A673 (cell line): ENCODE measurements around the gene NOC3L. TPM values are rescaled to one million over a fixed set of nuclear protein-coding genes. Genes with fewer than 3 reads are reported as not detected.
A peak's percentile ranks its signal among the peaks of the same experiment; 100 is the strongest.

ENCODE experiments used
- BruUV-seq: library from RNA; stranded (reverse); fragments of 400-500 nt; replicated peaks from 2 replicates; lab custom pipeline; 2021; lab: Mats Ljungman, UMichigan
- CTCF ChIA-PET: fragments of 300-600 bp; sonication (Branson Sonifier 250); formaldehyde crosslinking; loops from one replicate; lab custom pipeline; 2022; ENCODE audit warnings: antibody characterized with exemption; lab: Charles Lee
- POLR2A ChIA-PET: fragments of 300-600 bp; sonication (Branson Sonifier 250); formaldehyde crosslinking; loops from one replicate; lab custom pipeline; 2022; ENCODE audit warnings: antibody characterized with exemption; ENCODE audit not compliant: low non-redundant PET; lab: Charles Lee
- DNase-seq: peaks from one replicate; pipeline ENCODE4 v3.0.0-alpha.2; 2015; ENCODE audit warnings: low spot score
- H3K27ac ChIP-seq: fragments of 200-600 bp; sonication (generic); 2 replicates; pipeline ENCODE4 v1.5.1; 2016; ENCODE audit warnings: mixed run types, low read depth, mild to moderate bottlenecking, mixed read lengths, antibody characterized with exemption, low read length; ENCODE audit not compliant: poor library complexity, severe bottlenecking
- H3K27me3 ChIP-seq: fragments of 200-600 bp; sonication (generic); replicated peaks from 2 replicates; pipeline ENCODE4 v1.6.1; 2017; ENCODE audit warnings: mixed run types, low read depth, mild to moderate bottlenecking, mixed read lengths, antibody characterized with exemption, low read length; ENCODE audit not compliant: insufficient read depth, poor library complexity
- H3K36me3 ChIP-seq: fragments of 200-600 bp; sonication (generic); 2 replicates; pipeline ENCODE4 v1.6.1; 2016; ENCODE audit warnings: mixed run types, mild to moderate bottlenecking, mixed read lengths, antibody characterized with exemption, low read length; ENCODE audit not compliant: insufficient read depth, poor library complexity, severe bottlenecking
- H3K4me1 ChIP-seq: fragments of 200-600 bp; sonication (generic); 2 replicates; pipeline ENCODE4 v1.6.1; 2017; ENCODE audit warnings: mixed run types, mild to moderate bottlenecking, mixed read lengths, antibody characterized with exemption, low read length; ENCODE audit not compliant: insufficient read depth, poor library complexity, severe bottlenecking
- H3K4me3 ChIP-seq: fragments of 200-600 bp; sonication (generic); 2 replicates; pipeline ENCODE4 v1.5.1; 2016; ENCODE audit warnings: low read depth, mixed run types, mild to moderate bottlenecking, mixed read lengths, low read length; ENCODE audit not compliant: poor library complexity, severe bottlenecking
- H3K9me3 ChIP-seq: fragments of 200-600 bp; sonication (generic); 2 replicates; pipeline ENCODE4 v1.6.1; 2016; ENCODE audit warnings: mixed run types, low read depth, mild to moderate bottlenecking, mixed read lengths, antibody characterized with exemption, low read length; ENCODE audit not compliant: poor library complexity, severe bottlenecking
- EZH2 ChIP-seq: fragments of 200-600 bp; sonication (generic); IDR thresholded peaks from 2 replicates; pipeline ENCODE4 v1.6.1; 2017; ENCODE audit warnings: borderline replicate concordance, low read depth, mild to moderate bottlenecking, mixed read lengths, antibody characterized with exemption, low read length; ENCODE audit not compliant: poor library complexity, severe bottlenecking
- intact Hi-C: fragments of 100-400 bp; cut with micrococcal nuclease; formaldehyde crosslinking; loops from one replicate; pipeline ENCODE4 v1.10.0; 2022; ENCODE audit not compliant: unreplicated experiment
- total RNA-seq: library from RNA; stranded (reverse); gene quantifications from 2 replicates; pipeline ENCODE4 v1.2.3, GENCODE V29; 2021
- TF ChIP-seq, protein P1 (sequence below): fragments of 300-800, 200-600 bp; sonication (generic); conservative IDR thresholded peaks from 2 replicates; pipeline ENCODE4 v1.5.1; 2017; ENCODE audit warnings: low read depth, mild to moderate bottlenecking, antibody characterized with exemption, low read length, moderate library complexity, mixed read lengths

NOC3L gene
- total RNA-seq, 1 experiment from 2014 or later: 48.6 TPM

DNA sequence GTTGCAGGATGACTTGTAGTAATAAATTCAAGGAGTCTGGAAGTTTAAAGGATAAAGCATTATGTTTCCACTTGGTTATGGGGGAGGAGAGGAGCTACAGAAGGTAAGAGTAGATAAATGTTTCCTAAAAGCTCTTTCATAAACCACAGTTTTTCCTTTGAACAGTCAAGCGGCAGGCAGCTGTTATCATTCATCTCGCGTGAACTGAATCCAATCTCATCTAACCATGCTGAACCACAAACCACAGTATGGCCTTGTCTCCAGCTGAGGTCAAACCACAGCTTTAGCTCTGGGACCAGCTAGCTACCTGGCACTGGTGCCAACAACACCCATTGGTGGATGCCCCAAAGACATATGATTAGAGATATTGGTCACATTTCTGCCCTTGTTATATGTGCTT lies 63.3 kb downstream of the NOC3L start:
- no peak overlapping the region for H3K4me3 ChIP-seq
- no TSS peak for BruUV-seq
- no peaks in the 10 kb centered on the region for H3K36me3 ChIP-seq
- H3K4me1 ChIP-seq: no peaks in the 10 kb centered on the region
- ChIA-PET POLR2A (no interaction called here), CTCF (no interaction called here)
- no peaks in the 10 kb centered on the region for H3K9me3 ChIP-seq
- no peak for DNase-seq
- intact Hi-C loops: no loop called here
- H3K27ac ChIP-seq: no peak overlapping the region
- no peaks in the 10 kb centered on the region for H3K27me3 ChIP-seq
- no peak for TF ChIP-seq EZH2
- TF ChIP-seq, protein P1, sequence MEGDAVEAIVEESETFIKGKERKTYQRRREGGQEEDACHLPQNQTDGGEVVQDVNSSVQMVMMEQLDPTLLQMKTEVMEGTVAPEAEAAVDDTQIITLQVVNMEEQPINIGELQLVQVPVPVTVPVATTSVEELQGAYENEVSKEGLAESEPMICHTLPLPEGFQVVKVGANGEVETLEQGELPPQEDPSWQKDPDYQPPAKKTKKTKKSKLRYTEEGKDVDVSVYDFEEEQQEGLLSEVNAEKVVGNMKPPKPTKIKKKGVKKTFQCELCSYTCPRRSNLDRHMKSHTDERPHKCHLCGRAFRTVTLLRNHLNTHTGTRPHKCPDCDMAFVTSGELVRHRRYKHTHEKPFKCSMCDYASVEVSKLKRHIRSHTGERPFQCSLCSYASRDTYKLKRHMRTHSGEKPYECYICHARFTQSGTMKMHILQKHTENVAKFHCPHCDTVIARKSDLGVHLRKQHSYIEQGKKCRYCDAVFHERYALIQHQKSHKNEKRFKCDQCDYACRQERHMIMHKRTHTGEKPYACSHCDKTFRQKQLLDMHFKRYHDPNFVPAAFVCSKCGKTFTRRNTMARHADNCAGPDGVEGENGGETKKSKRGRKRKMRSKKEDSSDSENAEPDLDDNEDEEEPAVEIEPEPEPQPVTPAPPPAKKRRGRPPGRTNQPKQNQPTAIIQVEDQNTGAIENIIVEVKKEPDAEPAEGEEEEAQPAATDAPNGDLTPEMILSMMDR: no peak

DNA sequence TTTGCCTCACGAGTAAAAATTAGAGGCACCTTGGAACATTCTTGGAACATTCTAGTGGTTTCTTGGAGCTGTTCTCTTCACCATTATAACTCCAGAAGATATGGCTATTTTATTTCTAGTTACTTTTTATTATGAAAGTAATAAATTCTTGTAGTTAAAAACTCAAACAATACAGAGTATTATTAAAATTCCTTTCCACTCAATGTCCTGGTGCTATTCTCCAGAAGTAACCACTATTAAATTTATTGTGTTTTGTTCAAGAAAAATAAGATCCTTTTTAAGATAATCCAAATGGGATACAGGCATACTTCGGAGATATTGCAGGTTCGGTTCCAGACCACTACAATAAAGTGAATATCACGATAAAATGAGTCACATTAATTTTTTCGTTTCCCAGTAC lies 68.6 kb downstream of the NOC3L start:
- Histone ChIP-seq H3K27ac (no peak overlapping the region), H3K4me3 (no peak overlapping the region), H3K4me1 (peaks cover 12% of the 10 kb centered on the region), H3K36me3 (no peaks in the 10 kb centered on the region), H3K27me3 (no peaks in the 10 kb centered on the region), H3K9me3 (no peaks in the 10 kb centered on the region)
- no TSS peak for BruUV-seq
- no peak for TF ChIP-seq EZH2
- TF ChIP-seq, protein P1: no peak
- ChIA-PET POLR2A (no interaction called here), CTCF (no interaction called here)
- intact Hi-C loops: no loop called here
- no peak for DNase-seq

DNA sequence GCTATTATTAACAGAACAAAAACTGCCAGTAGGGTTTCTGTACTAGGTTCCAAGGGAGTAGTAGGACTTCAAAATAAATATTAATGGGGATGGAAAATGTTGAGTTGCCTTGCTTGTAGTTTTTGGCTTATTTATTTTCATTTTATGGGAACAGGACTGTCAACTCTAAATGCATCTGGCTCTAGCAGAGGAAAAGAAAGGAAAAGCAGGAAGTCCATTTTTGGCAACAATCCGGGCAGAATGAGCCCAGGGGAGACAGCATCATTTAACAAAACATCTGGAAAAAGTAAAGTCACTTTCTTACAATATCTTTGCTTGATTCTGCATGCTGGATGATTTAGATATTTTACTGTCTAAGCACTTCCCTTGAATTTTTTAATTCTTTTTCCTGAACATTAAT lies 69.4 kb downstream of the NOC3L start:
- Histone ChIP-seq H3K4me3 (no peak overlapping the region), H3K4me1 (peaks cover 12% of the 10 kb centered on the region), H3K36me3 (no peaks in the 10 kb centered on the region), H3K9me3 (no peaks in the 10 kb centered on the region), H3K27me3 (no peaks in the 10 kb centered on the region), H3K27ac (no peak overlapping the region)
- CTCF ChIA-PET: no interaction called here
- TF ChIP-seq, protein P1: no peak
- TF ChIP-seq EZH2: no peak
- no TSS peak for BruUV-seq
- POLR2A ChIA-PET: no interaction called here
- DNase-seq: peak; percentile 10
- intact Hi-C loops: no loop called here
